Endometrium (tissue), 2 donors: Measurements from ENCODE around the gene ALOX12B.
"Not testable (repeated sequence)": the region's sequence is repeated elsewhere in the genome, so short reads cannot be mapped to it uniquely, and the experiment has no call there.

ENCODE experiments used
- FAIRE-seq: peaks from 2 replicates; lab custom pipeline; 2012; peaks lifted over from hg19 to GRCh38; lab: Jason Lieb, UNC
- donor health status: control.
- donor health status: control.

ALOX12B gene

DNA sequence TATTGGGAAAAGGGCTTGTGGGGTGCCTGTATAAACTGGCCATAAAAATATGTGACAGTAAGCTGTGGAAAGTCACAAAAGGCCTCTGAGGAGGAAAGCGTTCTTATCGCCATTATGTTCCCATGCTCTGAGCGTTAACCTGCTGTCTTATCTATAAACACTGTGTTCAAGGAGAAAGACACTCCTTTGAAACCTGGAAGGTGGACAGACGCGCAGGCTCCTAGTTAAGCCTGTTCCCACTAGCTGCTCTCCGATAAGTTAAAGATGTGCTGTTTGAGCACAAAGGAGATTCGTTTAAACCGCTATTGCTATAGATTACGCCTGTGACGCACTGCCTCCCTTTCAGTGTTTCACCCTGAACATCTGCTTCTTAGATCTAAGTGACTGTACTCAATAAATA is 5.2 kb downstream of the ALOX12B start:
- FAIRE-seq: no peak

DNA sequence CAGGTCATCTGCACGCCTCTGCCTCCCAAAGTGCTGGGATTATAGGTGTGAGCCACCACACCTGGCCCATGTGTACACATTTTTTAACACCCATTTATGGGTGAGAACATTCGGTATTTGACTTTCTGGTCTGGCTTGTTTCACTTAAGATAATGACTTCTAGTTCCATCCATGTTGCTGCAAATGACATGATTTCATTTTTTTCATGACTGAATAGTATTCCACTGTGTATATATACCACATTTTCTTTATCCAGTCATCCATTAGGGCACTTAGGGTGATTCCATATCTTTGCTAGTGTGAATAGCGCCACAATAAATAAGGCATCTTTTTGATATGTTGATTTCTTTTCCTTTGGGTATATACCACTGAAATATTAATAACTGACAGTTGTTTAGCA is 5.6 kb downstream of the ALOX12B start:
- FAIRE-seq: no peak

DNA sequence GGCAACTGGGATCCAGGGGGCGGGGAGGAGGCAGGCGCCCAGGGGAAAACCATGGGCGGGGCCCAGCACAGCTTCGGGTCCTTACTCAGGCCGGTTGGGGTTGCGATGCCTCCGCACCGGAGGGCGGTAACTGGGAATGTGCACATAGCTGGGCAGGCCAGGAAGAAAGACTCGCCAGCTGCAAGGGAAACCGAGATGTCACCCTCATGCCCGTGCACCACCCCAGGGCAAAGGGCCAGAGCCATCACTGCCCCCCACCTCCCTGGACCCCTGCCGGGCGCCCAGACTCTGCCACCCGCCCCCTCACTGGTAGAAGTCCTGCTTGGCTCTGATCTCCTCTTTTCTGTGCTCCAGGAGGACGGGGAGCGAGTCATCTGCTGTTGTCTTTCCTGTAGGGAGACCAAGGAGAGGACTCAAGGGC is 6.7 kb downstream of the ALOX12B start:
- no peak for FAIRE-seq

DNA sequence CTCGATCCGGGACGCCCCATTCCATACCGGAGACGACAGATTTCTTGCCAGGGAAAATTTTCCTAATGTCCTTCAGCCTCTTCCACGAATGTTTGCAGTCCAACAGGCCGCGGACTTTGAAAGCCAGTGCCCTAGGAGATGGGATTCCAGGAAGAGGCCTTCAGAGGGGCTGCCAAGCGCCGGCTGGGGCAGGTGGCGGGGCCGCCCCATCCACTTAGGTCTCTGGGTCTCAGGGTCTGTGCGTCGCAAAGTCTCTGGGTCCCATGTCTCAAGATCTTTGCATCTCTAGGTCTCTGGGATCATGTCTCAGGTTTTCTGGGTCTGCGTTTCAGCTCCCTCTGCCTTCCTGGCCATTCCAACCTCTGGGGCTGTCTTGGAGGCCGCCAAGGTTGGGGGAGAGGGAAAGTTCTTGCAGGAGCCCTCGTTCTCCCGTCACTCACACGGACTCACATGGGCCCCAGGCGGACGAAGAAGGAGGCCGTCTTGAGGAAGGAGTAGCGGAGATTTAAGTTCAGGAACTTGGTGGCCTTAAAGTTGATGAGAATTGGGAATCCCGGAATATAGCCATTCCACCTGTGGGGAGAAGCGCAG is 7.2 kb downstream of the ALOX12B start:
- no peak for FAIRE-seq

DNA sequence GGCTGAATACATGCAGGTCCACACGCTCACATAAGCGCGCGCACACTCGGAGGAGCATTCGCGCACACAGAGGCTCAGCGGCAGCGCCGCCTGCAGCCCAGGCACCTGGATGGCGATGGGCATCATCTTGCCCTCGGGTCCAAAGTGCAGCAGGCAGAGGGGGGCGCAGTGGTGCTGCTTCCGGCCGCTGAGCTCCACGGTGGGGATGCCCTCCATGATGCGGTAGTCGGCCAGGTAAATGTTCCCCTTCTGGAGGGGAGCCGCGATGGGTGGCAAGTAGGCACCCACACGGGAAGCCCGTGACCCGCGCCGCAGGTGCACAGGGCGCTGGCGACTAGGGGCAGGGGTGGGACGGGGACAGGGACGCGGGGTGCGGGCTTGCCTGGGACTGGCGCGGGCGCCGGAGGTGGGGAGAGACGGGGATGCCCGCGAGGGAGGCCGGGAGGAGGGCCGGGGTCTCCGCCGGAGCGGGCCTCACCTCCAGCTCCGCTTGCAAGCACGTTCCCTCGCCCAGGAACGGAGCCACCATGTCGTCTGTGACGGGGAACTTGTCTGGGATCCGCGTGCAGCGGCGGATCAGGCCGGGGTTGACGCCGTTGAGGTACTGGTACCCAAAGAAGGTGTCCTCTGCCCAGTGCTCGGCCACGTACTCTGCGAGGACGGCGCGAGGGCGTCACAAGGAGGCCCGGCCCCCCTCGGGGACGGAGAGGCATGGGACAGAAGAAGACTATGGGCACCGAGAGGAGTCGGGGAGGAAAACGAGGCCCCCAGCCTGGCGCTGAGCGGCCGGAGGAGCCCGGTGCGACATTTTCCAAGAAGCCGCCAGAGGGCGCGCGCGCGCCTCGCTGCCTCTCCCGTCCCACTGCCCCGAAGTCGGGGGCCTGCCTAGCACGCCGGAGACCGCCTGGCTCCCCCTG is 8.0 kb downstream of the ALOX12B start:
- FAIRE-seq: no peak

DNA sequence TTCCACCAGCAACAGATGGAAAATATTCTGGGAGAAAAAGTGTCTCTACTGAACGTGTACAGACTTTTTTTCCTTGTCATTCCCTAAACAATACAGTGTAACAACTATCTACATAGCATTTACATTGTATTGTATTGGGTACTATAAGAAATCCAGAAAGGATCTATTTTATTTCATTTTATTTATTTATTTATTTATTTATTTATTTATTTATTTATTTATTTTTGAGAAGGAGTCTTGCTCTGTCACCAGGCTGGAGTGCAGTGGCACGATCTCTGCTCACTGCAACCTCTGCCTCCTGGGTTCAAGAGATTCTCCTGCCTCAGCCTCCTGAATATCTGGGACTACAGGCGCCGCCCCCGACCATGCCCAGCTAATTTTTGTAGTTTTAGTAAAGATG is 9.6 kb downstream of the ALOX12B start:
- FAIRE-seq: not testable (repeated sequence)

DNA sequence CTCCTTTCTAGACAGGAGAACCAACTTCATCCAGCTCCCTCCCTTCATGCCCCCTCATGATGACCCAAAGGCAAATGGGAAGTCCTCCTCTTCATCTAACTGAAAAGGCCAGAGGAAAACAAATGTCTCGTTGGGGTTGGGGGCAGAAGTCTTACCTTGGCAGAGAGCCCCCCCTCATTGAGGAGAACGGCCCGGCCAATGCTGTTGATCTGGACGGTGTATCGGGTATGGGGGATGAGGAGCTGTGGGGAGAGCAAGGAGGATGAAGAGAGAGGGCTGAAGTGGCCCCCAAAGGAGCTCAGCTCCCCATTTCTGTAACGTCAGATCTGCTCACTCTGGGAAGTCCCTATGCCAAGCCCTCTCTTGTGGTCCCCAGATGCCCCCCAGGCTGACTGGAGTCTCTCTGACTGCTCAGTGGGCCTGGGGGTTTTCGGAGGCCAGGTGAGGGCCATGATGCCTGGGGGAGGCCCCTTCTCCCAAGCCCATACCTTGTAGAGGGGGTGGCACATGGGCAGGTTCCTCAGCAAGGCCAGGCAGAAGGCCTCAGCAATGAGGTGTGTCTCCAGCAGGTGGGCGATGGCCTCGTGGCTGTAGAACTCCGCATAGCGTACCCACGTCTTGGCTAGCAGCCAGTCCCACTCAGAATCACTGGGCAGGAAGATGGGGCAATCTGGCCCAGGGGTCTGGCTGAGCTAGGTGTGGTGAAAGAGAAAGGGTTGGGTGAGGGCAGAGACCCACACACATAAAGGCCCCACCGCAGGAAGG is 10.8 kb downstream of the ALOX12B start:
- no peak for FAIRE-seq

DNA sequence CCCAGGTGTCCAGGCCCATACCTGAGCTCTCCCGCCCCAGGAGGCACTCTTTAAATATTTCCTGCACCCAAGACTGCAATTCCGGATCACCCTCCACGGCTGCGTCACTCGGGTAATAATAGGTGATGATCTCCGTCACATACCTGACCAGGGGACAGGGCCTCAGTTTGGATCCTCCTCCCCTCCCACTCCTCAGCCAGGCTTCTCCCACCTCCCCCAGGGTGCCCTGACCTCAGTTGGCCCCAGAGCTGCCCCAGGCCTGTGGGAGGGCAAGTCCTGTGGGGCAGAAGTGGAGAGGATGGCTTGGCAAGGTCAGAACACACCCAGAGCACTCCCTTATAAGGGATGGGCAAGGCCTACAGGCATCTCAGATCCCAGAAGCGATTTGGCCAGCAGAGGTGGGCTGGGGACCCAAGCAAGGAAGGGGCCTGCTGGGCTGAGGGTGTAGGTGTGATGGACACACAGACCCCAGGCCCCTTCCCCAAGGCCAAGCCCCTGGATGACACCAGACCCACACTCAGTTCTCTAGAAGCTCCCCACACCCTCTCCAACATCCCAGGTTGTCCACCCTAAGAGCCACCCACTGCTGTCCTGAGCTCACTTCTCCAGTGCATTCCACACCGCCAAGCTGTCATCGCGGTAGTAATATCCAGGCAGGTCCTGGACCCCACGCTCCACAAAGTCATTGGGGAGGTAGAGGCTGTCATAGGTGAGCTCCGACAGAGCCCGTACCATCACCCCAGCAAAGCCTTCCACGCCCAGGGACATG is 11.8 kb downstream of the ALOX12B start:
- no peak for FAIRE-seq

DNA sequence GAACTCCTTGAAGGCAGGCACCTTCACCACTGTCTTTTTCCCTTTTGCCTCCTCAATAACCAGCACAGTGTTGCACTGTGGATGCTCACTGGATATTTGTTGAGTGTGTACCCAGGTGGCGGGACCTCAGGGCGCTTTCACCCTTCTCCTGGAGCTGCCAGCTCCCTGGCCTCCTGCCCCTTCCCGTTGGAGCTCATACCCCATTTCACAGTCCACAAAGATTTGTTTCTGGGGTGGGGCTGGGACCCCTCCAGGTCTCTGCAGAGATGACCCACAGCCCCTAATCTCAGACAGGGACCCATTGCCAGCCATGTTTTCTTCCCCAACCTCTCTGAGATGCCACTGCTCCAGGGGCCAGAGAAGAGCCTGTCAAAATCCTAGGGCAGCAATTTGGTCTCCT is 12.4 kb downstream of the ALOX12B start:
- no peak for FAIRE-seq

DNA sequence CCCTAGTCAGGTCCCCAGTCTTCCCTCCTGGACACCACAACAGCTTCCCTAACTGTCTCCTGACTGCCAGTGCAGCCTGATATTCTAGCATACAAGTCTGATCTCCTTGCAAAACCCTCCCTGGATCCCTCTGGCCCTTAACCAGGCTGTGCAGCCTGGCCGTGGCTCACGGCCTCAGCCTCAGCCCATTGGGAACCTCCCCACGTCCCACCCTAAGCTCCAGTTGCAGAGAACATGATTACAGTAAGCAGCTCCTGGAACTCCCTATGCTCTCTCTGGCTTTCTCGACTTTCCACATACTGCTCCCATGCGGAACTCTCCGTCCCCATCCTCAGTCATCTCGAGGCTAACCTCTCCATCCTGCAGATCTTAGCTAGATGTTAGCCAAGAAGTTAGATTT is 13.0 kb downstream of the ALOX12B start:
- no peak for FAIRE-seq

DNA sequence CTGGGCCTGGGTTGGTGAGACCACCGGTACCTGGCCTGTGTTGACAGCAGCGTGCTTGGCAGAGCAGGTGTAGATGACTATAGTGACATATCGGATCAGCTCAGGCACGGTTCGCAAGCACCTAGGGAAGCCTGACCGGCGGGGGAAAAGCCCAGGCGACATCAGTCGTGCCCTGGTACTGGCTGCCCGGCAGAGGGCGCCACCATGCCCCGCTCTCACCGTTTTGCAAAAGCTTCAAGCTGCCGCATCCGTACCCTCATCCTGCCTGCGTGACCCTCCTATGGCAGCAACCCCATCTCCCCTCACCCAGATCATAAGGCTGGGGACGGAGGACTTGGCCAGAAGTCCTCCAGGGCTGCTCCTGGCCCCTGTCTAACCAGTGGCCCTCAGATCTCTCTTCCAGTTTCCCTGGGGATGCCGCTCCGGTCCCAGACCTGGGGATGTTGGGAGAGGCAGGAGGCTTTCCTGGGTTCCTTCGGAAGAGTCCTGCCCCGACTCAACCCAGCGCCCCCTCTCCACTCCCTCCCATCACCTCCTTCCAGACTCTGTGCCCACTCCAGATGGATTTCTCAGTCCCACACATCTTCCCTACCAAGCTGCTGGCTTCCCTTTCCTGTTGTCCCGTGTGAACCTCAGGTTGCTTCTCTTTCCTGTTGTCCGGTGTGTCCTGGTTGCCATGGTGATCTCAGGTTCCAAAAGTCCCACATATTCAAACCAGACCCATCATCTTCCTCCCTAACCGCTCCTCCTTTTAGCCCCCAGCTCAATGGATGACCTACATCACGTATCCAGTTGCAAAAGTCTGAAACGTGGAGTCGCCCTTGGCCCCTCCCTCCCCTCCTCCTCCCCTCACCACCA is 13.7 kb downstream of the ALOX12B start:
- FAIRE-seq: no peak

DNA sequence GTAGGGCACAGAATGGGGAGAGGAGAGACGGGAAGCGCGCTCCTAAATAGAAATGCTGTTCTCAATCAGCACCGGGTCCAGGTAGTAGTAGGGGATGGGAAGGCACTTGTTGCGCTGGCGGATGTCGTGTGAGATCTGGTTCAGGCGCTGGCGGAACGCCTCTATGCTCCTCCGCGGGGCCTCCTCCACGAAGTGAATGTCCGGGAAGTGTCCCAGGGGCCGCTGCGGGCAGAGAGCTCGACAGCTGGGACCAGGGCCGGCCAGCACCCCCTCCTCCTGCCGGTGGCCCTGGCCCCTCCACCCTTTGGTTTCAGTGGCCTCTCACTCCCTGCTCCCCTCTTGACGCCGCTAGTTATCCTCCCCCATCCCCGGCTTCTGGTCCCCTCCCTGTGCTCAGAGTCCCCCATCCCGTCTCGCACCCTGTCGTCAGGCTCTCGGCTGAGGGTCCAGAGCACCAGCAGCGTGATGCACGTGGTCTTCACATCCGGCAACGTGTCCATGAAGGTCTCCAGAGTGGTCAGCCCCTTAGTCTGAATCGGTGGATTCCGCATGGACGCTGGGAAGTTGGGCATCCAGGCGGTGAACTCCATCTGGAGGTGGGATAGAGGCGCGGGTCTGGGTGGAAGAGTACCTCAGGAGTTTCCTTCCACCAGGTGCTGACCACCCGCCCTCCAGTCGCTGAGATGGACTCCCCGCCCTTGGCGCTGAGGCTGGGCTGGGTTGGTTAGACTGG is 14.6 kb downstream of the ALOX12B start:
- no peak for FAIRE-seq

DNA sequence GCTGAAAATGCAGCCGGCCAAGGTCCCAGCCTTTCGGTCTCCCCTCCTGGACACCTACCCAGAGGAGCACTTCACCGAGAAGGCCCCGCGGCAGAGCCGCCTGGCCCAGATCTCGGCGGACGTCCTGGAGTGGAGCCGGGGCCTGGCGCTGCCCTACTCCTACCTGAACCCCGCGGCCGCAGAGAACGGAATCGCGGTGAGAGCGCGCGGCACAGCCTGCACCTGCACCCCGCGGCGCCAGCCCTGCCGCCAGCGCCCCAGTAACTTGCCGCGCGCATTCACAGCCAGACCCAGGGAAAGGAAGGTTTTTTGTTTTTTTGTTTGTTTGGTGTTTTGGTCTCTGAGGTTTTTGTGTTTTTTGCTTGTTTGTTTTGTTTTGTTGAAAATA is 15.2 kb downstream of the ALOX12B start:
- FAIRE-seq: no peak

DNA sequence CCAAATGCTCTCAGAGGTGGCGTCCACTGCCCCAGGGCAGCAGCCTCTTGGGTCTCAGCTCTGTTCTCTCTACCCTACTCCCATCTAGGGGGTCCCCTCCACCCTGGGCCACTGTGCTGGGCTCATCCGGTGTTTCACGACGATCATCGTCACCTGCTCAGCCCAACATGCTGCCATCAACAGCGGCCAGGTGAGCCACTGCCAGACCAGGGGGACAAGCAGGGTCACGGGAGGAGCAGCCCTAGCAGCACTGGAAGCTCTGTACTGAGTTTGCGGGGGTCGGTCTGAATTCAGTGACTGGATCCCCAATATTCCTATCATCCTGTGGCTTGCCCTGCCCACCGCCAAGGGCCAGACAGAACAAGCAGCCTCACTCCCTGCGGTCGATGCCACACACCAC is 16.0 kb downstream of the ALOX12B start:
- no peak for FAIRE-seq

DNA sequence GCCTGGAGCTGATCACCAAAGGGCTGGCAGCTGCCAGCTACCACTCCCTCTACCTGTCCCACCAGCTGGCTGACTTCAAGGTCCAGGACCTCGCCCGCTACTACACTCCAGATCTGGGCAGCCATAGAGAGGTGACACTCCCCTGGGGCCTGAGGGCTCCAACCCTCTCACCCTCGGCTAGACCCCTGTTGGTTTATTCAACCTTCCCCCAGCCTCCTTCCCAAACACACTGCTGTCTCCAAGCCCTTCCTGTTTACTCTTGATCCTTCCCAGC is 18.0 kb downstream of the ALOX12B start:
- no peak for FAIRE-seq

DNA sequence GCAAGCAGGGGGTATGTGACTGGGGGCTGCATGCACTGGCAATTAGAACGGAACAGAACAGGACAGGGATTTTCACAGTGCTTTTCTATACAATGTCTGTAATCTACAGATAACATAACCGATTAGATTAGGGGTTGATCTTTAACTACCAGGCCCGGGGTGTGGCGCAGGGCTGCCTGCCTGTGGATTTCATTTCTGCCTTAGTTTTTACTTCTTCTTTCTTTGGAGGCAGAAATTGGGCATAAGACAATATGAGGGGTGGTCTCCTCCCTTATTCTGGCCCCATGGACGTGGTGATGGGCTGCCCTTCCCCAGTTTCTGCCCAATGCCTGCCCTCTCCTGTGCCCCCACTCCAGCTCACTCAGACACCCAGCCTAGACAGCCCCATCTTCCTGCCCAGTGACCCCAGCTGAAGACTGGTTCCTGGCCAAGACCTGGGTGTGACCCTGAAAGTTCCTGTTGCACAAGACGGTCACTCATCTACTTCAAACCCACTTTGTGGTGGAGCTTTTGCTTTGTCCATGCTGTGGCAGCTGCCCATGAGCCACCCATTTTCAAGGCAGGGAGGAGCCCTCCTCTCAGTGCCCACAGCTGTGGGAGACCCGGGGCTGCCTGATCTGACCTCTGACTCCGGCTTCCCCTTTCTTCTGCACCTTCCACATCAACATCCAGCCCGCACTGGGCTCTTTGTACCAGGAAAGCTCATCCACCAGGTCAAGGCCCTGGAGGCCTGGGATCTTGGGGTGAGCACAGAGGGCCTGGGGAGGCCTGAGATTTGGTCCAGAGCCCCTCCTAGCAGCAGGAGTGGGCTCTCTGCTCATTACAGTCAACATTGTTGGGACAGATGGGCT is 18.6 kb downstream of the ALOX12B start:
- FAIRE-seq: no peak

DNA sequence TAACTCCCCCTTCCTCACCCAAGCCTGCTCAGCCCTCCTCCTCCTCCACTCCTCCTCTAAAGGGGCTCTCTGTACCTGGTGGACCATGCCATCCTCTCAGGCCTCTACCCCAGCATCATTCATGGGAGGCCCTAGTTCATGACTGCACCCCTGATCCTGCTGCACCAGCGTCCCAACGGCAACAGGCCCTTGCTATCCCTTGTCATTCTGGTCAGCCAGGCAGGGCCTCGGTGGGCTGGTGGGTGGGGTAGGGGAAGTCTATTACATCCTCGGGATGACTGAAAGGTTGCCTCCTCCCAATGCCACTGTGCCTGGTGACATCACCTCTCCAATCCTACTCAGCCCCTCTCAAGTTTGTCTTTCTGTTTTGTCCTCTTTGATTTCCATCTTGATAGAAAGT is 19.7 kb downstream of the ALOX12B start:
- FAIRE-seq: no peak

DNA sequence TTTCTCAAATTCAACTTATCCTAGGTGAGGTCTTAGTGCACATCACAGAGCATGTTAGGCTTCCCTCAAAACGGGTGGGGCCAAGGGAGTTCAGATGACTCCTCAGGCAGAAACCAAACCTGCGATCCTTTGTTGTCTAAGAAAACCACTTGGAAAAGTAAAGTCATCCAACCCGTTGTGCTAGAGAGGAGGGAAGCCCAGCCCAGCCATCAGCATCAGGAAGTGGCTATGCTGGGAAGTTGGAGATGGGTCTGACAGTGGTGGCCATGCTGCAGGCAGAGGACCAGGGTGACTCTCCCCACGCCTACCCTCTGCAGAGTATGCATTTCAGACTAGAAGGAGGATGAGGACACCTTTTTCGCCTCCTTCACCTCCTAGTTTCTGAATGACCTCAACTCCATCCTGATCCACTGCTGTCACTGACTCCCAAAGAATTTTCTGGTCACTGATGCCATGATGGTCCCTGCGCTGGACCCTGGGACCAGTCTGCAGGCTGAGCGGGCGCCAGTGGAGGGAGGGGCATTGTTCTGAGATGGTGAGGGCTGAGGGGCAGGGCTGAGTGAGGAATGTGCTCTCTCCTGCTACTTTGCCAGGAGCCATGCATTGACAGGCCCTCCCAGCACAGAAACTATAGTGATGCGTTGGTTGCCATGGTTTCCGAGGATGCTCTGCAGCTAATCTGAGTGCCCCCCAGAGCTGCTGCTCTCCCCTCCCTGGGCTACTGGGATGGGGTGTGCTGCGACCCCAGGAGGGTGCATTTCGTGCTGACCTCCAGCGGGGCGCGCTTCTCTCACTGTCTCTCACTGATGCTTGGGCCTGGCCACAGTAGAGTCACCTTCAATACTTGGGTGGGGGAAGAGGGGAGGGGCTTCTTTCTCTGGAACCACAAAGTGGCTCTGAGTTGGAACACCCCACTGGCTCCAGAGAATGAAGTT is 20.4 kb downstream of the ALOX12B start:
- no peak for FAIRE-seq

DNA sequence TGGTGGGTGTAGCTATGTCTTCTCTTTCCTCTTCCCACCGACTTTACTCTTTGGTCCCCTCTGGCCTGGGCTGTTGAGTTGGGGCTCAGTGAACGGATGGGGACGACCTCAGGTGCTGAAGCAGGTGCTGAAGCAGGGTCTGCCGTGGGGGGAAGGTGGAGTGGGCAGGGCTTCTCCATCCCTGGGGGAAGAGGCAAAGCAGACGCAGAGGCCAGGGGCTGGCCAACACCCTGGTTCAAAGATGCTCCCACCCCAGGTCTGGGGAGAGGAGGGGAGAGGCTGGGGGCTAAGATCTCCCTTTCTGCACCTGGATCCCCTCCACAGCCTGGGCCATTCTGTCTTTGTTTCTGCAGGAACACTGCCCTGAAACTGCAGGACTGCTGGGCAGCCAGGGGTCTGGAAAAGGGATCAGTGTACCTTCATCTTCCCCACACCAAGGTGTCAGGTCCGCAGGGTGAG is 22.9 kb downstream of the ALOX12B start:
- FAIRE-seq: no peak
